CD8-positive, alpha-beta memory T cell (primary cell): ENCODE data around the gene POGLUT2. TPM values are rescaled to one million over a fixed set of nuclear protein-coding genes. Genes with fewer than 3 reads are reported as not detected.
A peak's percentile ranks its signal among the peaks of the same experiment; 100 is the strongest.
"Not testable (repeated sequence)": the region's sequence is repeated elsewhere in the genome, so short reads cannot be mapped to it uniquely, and the experiment has no call there.

Experiments used
- CTCF ChIA-PET: fragments of 350-600 bp; sonication (Branson Sonifier 250); formaldehyde crosslinking; loops from one replicate; lab custom pipeline; 2021; ENCODE audit warnings: antibody characterized with exemption; lab: Charles Lee
- POLR2A ChIA-PET: fragments of 350-600 bp; sonication (Branson Sonifier 250); formaldehyde crosslinking; loops from one replicate; lab custom pipeline; 2021; ENCODE audit warnings: antibody characterized with exemption; lab: Charles Lee
- DNase-seq, 5 donors: peaks; one replicate each; pipeline versions ENCODE4 v3.0.0 to v3.0.0-alpha.2; 2020 to 2022; ENCODE audit warnings: mixed read lengths in 1 of 5
- H3K27ac ChIP-seq: one replicate; pipeline ENCODE4 v1.7.0; 2013; ENCODE audit warnings: low read depth, mild to moderate bottlenecking, low read length, moderate library complexity
- H3K27me3 ChIP-seq: 2 replicates; pipeline ENCODE4 v1.7.0; 2013; ENCODE audit warnings: low read length, mild to moderate bottlenecking; ENCODE audit not compliant: insufficient read depth, poor library complexity, severe bottlenecking
- H3K36me3 ChIP-seq: 2 replicates; pipeline ENCODE4 v1.7.0; 2013; ENCODE audit warnings: mild to moderate bottlenecking, low read length, moderate library complexity; ENCODE audit not compliant: insufficient read depth
- H3K4me1 ChIP-seq: 2 replicates; pipeline ENCODE4 v1.7.0; 2013; ENCODE audit warnings: mild to moderate bottlenecking, low read length, moderate library complexity; ENCODE audit not compliant: insufficient read depth
- H3K4me3 ChIP-seq: 2 replicates; pipeline ENCODE4 v1.7.0; 2013; ENCODE audit warnings: mild to moderate bottlenecking, low read length
- H3K9me3 ChIP-seq: 2 replicates; pipeline ENCODE4 v1.7.0; 2013; ENCODE audit warnings: mild to moderate bottlenecking, low read length
- H3K27ac Mint-ChIP-seq, 8 donors: one replicate each; pipeline ENCODE4 v1.8.0; 2020 to 2021; ENCODE audit warnings: mixed read lengths in 8 of 8, mild to moderate bottlenecking in 6 of 8, inconsistent platforms in 3 of 8, moderate library complexity in 3 of 8
- H3K27me3 Mint-ChIP-seq, 2 donors: one replicate each; pipeline ENCODE4 v1.8.0; 2020 to 2021; ENCODE audit warnings: mixed read lengths in 2 of 2, mild to moderate bottlenecking in 1 of 2, moderate library complexity in 1 of 2
- H3K36me3 Mint-ChIP-seq, 3 donors: one replicate each; pipeline ENCODE4 v1.8.0; 2020 to 2021; ENCODE audit warnings: mixed read lengths in 3 of 3, inconsistent platforms in 1 of 3, mild to moderate bottlenecking in 1 of 3
- H3K4me1 Mint-ChIP-seq, 3 donors: one replicate each; pipeline ENCODE4 v1.8.0; 2020 to 2021; ENCODE audit warnings: mixed read lengths in 3 of 3, inconsistent platforms in 1 of 3, mild to moderate bottlenecking in 1 of 3
- H3K4me3 Mint-ChIP-seq, 7 donors: one replicate each; pipeline ENCODE4 v1.8.0; 2020 to 2021; ENCODE audit warnings: mixed read lengths in 7 of 7, mild to moderate bottlenecking in 6 of 7, moderate library complexity in 4 of 7, inconsistent platforms in 2 of 7
- H3K9me3 Mint-ChIP-seq, 5 donors: one replicate each; pipeline ENCODE4 v1.8.0; 2020 to 2022; ENCODE audit warnings: mixed read lengths in 5 of 5, mild to moderate bottlenecking in 3 of 5, moderate library complexity in 2 of 5, inconsistent platforms in 1 of 5
- polyA plus RNA-seq: library from polyadenylated mRNA; unstranded; fragments of 300-500 nt; fragmentation: Illumina TruSeq; gene quantifications from one replicate; pipeline ENCODE4 v1.2.3, GENCODE V29; 2021
- total RNA-seq, 2 experiments: library from RNA; stranded (reverse); gene quantifications; one replicate each; pipeline ENCODE4 v1.2.3, GENCODE V29; 2021

Gene POGLUT2
- total and polyA plus RNA-seq, 3 experiments from 2014 or later: 2.5 to 15.8 (median 13.5) TPM

GRCh38 chr13:102780656-102781055, 18.1 kb downstream of the POGLUT2 start:
- CTCF ChIA-PET, H3K4me3 ChIP-seq: not testable (repeated sequence)
- H3K4me1 Mint-ChIP-seq: peaks cover 24 to 35% (median 32%) of the 10 kb centered on the region in 3 donors

GRCh38 chr13:102779436-102780159, 19.2 kb downstream of the POGLUT2 start:
- peaks cover 0 to 5% (median 0%) of the 10 kb centered on the region in 3 donors for H3K36me3 Mint-ChIP-seq
- Histone ChIP-seq H3K27me3 (no peaks in the 10 kb centered on the region), H3K4me3 (peak overlapping the region; percentile 37), H3K4me1 (peaks cover 17% of the 10 kb centered on the region), H3K36me3 (no peaks in the 10 kb centered on the region), H3K27ac (no peak overlapping the region), H3K9me3 (no peaks in the 10 kb centered on the region)
- H3K4me3 Mint-ChIP-seq: peak overlapping the region; percentile 12 to 72 (median 55)
- DNase-seq: peak in 2 of 5 donors; percentile 17 to 44
- no peaks in the 10 kb centered on the region for H3K27me3 Mint-ChIP-seq
- POLR2A ChIA-PET: interaction anchor here (0.8 to 1.0 kb wide), 2 partner anchors 20 to 66 kb away, joined by 4 read pairs; partner anchors contain the start of gene ERCC5
- H3K27ac Mint-ChIP-seq: peak overlapping the region; percentile 48 to 95 (median 92)
- peaks cover 29 to 40% (median 34%) of the 10 kb centered on the region in 3 donors for H3K4me1 Mint-ChIP-seq
- CTCF ChIA-PET: no interaction called here
- no peaks in the 10 kb centered on the region for H3K9me3 Mint-ChIP-seq

More at GRCh38 chr13:102780656-102781055, 18.1 kb downstream of the POGLUT2 start:
- peaks cover 17% of the 10 kb centered on the region for H3K4me1 ChIP-seq
- POLR2A ChIA-PET, H3K27me3 Mint-ChIP-seq, DNase-seq, H3K36me3 ChIP-seq, H3K27me3 ChIP-seq, H3K9me3 ChIP-seq, H3K4me3 Mint-ChIP-seq, H3K9me3 Mint-ChIP-seq, H3K36me3 Mint-ChIP-seq, H3K27ac ChIP-seq: not testable (repeated sequence)
- peak overlapping the region in 4 of 8 donors; percentile 4 to 71 (median 24) for H3K27ac Mint-ChIP-seq

GRCh38 chr13:102777736-102778135, 21.0 kb downstream of the POGLUT2 start:
- no peak overlapping the region for H3K4me3 ChIP-seq
- no peaks in the 10 kb centered on the region for H3K27me3 ChIP-seq
- Mint-ChIP-seq H3K4me3 (no peak overlapping the region), H3K27ac (no peak overlapping the region), H3K36me3 (peaks cover 0 to 5% (median 3%) of the 10 kb centered on the region in 3 donors), H3K4me1 (peaks cover 36 to 45% (median 45%) of the 10 kb centered on the region in 3 donors), H3K27me3 (peaks cover 0 to 1% of the 10 kb centered on the region in 2 donors), H3K9me3 (no peaks in the 10 kb centered on the region)
- H3K36me3 ChIP-seq: no peaks in the 10 kb centered on the region
- ChIA-PET CTCF (no interaction called here), POLR2A (no interaction called here)
- no peak overlapping the region for H3K27ac ChIP-seq
- no peaks in the 10 kb centered on the region for H3K9me3 ChIP-seq
- DNase-seq: no peak
- peaks cover 22% of the 10 kb centered on the region for H3K4me1 ChIP-seq

- H3K4me1 Mint-ChIP-seq: peaks cover 44 to 60% (median 58%) of the 10 kb centered on the region in 3 donors
- peaks cover 0 to 4% (median 3%) of the 10 kb centered on the region in 3 donors for H3K36me3 Mint-ChIP-seq
- peaks cover 22% of the 10 kb centered on the region for H3K4me1 ChIP-seq
- DNase-seq: no peak
- H3K27ac Mint-ChIP-seq: peak overlapping the region in 1 of 8 donors; percentile 72
- peaks cover 0 to 3% of the 10 kb centered on the region in 2 donors for H3K27me3 Mint-ChIP-seq
- H3K4me3 Mint-ChIP-seq: no peak overlapping the region
- no peaks in the 10 kb centered on the region for H3K9me3 ChIP-seq
- no peaks in the 10 kb centered on the region for H3K27me3 ChIP-seq
- H3K36me3 ChIP-seq: no peaks in the 10 kb centered on the region
- no peak overlapping the region for H3K27ac ChIP-seq
- H3K9me3 Mint-ChIP-seq: no peaks in the 10 kb centered on the region
- ChIA-PET CTCF (interaction anchor here (1.5 kb wide), 1 partner anchor 180 kb away, joined by 3 read pairs; the partner anchor contains the start of gene TPP2), POLR2A (interaction anchor here (0.5 kb wide), 1 partner anchor 171 kb away, joined by 5 read pairs; no protein-coding TSS in a partner anchor)
- H3K4me3 ChIP-seq: no peak overlapping the region
These were observed 22.5 kb downstream of the POGLUT2 start for GRCh38 chr13:102776271-102776670.

- H3K27ac ChIP-seq: no peak overlapping the region
- no peaks in the 10 kb centered on the region for H3K27me3 ChIP-seq
- peaks cover 46 to 60% (median 58%) of the 10 kb centered on the region in 3 donors for H3K4me1 Mint-ChIP-seq
- H3K36me3 ChIP-seq: no peaks in the 10 kb centered on the region
- ChIA-PET POLR2A (interaction anchor here (1.1 to 2.6 kb wide), 3 partner anchors 25 to 179 kb away, joined by 9 to 28 read pairs (median 21); partner anchors contain the start of genes ERCC5 and TPP2), CTCF (interaction anchor here (0.9 to 4.1 kb wide), 5 partner anchors 11 to 195 kb away, joined by 3 to 28 read pairs (median 6); partner anchors contain the start of genes BIVM, ERCC5 and POGLUT2)
- H3K9me3 Mint-ChIP-seq: no peaks in the 10 kb centered on the region
- peak overlapping the region; percentile 88 to 96 (median 92) for H3K4me3 Mint-ChIP-seq
- H3K27me3 Mint-ChIP-seq: peaks cover 0 to 3% of the 10 kb centered on the region in 2 donors
- no peak for DNase-seq
- peaks cover 0 to 3% (median 0%) of the 10 kb centered on the region in 3 donors for H3K36me3 Mint-ChIP-seq
- peaks cover 18% of the 10 kb centered on the region for H3K4me1 ChIP-seq
- peak overlapping the region in 7 of 8 donors; percentile 34 to 98 (median 82) for H3K27ac Mint-ChIP-seq
- H3K9me3 ChIP-seq: no peaks in the 10 kb centered on the region
- no peak overlapping the region for H3K4me3 ChIP-seq
These were observed 23.9 kb downstream of the POGLUT2 start for GRCh38 chr13:102774591-102775520.

GRCh38 chr13:102774214-102774568, 24.6 kb downstream of the POGLUT2 start:
- Mint-ChIP-seq H3K9me3 (no peaks in the 10 kb centered on the region), H3K4me3 (peak overlapping the region; percentile 88 to 96 (median 92)), H3K27ac (peak overlapping the region in 7 of 8 donors; percentile 65 to 98 (median 95)), H3K4me1 (peaks cover 41 to 57% (median 55%) of the 10 kb centered on the region in 3 donors), H3K27me3 (peaks cover 0 to 3% of the 10 kb centered on the region in 2 donors), H3K36me3 (peaks cover 0 to 3% (median 0%) of the 10 kb centered on the region in 3 donors)
- Histone ChIP-seq H3K36me3 (no peaks in the 10 kb centered on the region), H3K4me3 (peak overlapping the region; percentile 87), H3K27ac (peak overlapping the region; percentile 77), H3K27me3 (no peaks in the 10 kb centered on the region), H3K4me1 (peaks cover 11% of the 10 kb centered on the region), H3K9me3 (no peaks in the 10 kb centered on the region)
- ChIA-PET POLR2A (interaction anchor here (1.0 to 2.6 kb wide), 5 partner anchors 12 to 182 kb away, joined by 4 to 28 read pairs (median 9); partner anchors contain the start of genes ERCC5 and TPP2), CTCF (interaction anchor here (0.9 to 4.1 kb wide), 7 partner anchors 11 to 194 kb away, joined by 3 to 28 read pairs (median 4); partner anchors contain the start of genes BIVM, ERCC5 and POGLUT2)
- DNase-seq: peak in 1 of 5 donors; percentile 47
